PFSK-1 (cell line): ENCODE measurements around the gene RASA1.

ENCODE experiments used
- REST ChIP-seq, 2 experiments: IDR thresholded peaks; 2 replicates each; pipeline versions ENCODE4 v1.6.1 to v1.8.0; 2011 to 2012; ENCODE audit warnings: low read depth in 2 of 2, low read length in 2 of 2, control low read depth in 1 of 2, inconsistent platforms in 1 of 2, mild to moderate bottlenecking in 1 of 2, moderate library complexity in 1 of 2; ENCODE audit not compliant: insufficient read depth in 1 of 2
- TAF1 ChIP-seq: IDR thresholded peaks from 2 replicates; pipeline ENCODE4 v1.6.1; 2012; ENCODE audit warnings: low read length, control low read depth, borderline replicate concordance; ENCODE audit not compliant: insufficient read depth

- TF ChIP-seq REST (IDR thresholded peaks at IDR 0.05; ENCODE audit: insufficient read depth in 1 of 2, low read depth in 2 of 2, low read length in 2 of 2) (no peak), TAF1 (no peak)
These were observed 136.7 kb downstream of the RASA1 start for GRCh38 chr5:87404359-87404758.
